Nephron (organoid): Measurements from ENCODE around the gene SH3BP2.

ENCODE experiments used
- H3K27ac Mint-ChIP-seq, 3 experiments: 2 replicates each; pipeline ENCODE4 v1.8.0; 2020; ENCODE audit warnings: mixed read lengths in 3 of 3, mild to moderate bottlenecking in 2 of 3, moderate library complexity in 1 of 3
- H3K27me3 Mint-ChIP-seq: 2 replicates; pipeline ENCODE4 v1.8.0; 2021; ENCODE audit warnings: low read depth, mild to moderate bottlenecking, moderate library complexity, mixed read lengths
- H3K36me3 Mint-ChIP-seq: 2 replicates; pipeline ENCODE4 v1.8.0; 2020; ENCODE audit warnings: low read depth, mixed read lengths
- H3K4me1 Mint-ChIP-seq: 2 replicates; pipeline ENCODE4 v1.8.0; 2020; ENCODE audit warnings: mixed read lengths
- H3K4me3 Mint-ChIP-seq, 3 experiments: 2 replicates each; pipeline ENCODE4 v1.8.0; 2020; ENCODE audit warnings: mild to moderate bottlenecking in 3 of 3, mixed read lengths in 3 of 3, moderate library complexity in 2 of 3
- H3K9me3 Mint-ChIP-seq: 2 replicates; pipeline ENCODE4 v1.8.0; 2020; ENCODE audit warnings: mixed read lengths
- CTCF ChIP-seq, 3 experiments: fragments of 200-600 bp; sonication (generic); IDR thresholded peaks; one replicate each; pipeline ENCODE4 v1.5.0; 2021; ENCODE audit warnings: antibody characterized with exemption in 3 of 3; ENCODE audit not compliant: unreplicated experiment in 3 of 3

Gene SH3BP2

GRCh38 chr4:2800691-2801596, 8.1 kb downstream of the SH3BP2 start:
- no peaks in the 10 kb centered on the region for H3K9me3 Mint-ChIP-seq
- peaks cover 3% of the 10 kb centered on the region for H3K27me3 Mint-ChIP-seq
- TF ChIP-seq CTCF (IDR thresholded peaks at IDR 0.05; ENCODE audit: unreplicated experiment in 3 of 3): no peak
- peak overlapping the region; percentile 98 to 99 (median 99) for H3K27ac Mint-ChIP-seq
- peak overlapping the region; percentile 34 to 76 (median 73) for H3K4me3 Mint-ChIP-seq
- no peaks in the 10 kb centered on the region for H3K36me3 Mint-ChIP-seq
- peaks cover 27% of the 10 kb centered on the region for H3K4me1 Mint-ChIP-seq

- peak overlapping the region in 2 of 3 experiments; percentile 48 to 99 for H3K27ac Mint-ChIP-seq
- TF ChIP-seq CTCF (IDR thresholded peaks at IDR 0.05; ENCODE audit: unreplicated experiment in 3 of 3): no peak
- H3K4me3 Mint-ChIP-seq: no peak overlapping the region
- no peaks in the 10 kb centered on the region for H3K36me3 Mint-ChIP-seq
- H3K4me1 Mint-ChIP-seq: peaks cover 33% of the 10 kb centered on the region
- peaks cover 3% of the 10 kb centered on the region for H3K27me3 Mint-ChIP-seq
- no peaks in the 10 kb centered on the region for H3K9me3 Mint-ChIP-seq
Measured at GRCh38 chr4:2802618-2803531, 10.0 kb downstream of the SH3BP2 start.

- Mint-ChIP-seq H3K9me3 (no peaks in the 10 kb centered on the region), H3K27me3 (peaks cover 3% of the 10 kb centered on the region), H3K4me3 (no peak overlapping the region), H3K4me1 (peaks cover 24% of the 10 kb centered on the region), H3K36me3 (no peaks in the 10 kb centered on the region), H3K27ac (peak overlapping the region in 1 of 3 experiments; percentile 33)
- TF ChIP-seq CTCF (IDR thresholded peaks at IDR 0.05; ENCODE audit: unreplicated experiment in 3 of 3): no peak
Measured at GRCh38 chr4:2803624-2804448, 11.0 kb downstream of the SH3BP2 start.

DNA sequence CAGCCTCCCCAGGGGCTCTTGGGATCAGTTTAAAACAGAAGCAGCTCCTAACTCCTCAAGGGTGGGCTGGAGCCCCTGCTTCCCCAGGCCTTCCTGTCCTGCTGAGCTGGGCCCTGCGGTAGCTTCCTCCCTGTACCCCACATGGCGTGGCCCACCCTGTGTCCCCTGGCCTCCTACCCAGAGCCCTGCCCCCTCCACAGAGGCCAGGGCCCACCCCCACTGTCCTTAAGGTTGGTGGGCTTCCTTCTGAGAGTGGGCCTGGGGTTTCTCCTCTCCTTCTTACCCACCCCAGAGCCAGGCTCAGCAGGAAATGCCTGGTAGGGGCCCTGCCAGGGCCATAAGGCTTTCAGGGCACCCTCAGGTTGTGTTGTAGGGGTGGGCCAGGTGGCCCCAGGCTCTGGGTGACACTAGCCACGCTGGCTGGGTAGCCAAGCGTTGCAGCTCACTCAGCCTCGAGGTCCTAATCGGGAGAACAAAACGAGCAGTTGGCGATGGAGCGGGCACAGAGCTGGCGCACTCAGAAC, 11.6 kb downstream of the SH3BP2 start:
- Mint-ChIP-seq H3K36me3 (no peaks in the 10 kb centered on the region), H3K9me3 (no peaks in the 10 kb centered on the region), H3K4me3 (no peak overlapping the region), H3K4me1 (peaks cover 24% of the 10 kb centered on the region), H3K27me3 (peaks cover 3% of the 10 kb centered on the region), H3K27ac (peak overlapping the region in 1 of 3 experiments; percentile 64)
- TF ChIP-seq CTCF (IDR thresholded peaks at IDR 0.05; ENCODE audit: unreplicated experiment in 3 of 3): no peak

- no peak for TF ChIP-seq CTCF (IDR thresholded peaks at IDR 0.05; ENCODE audit: unreplicated experiment in 3 of 3)
- peak overlapping the region in 2 of 3 experiments; percentile 61 to 86 for H3K27ac Mint-ChIP-seq
- H3K27me3 Mint-ChIP-seq: peaks cover 3% of the 10 kb centered on the region
- peaks cover 28% of the 10 kb centered on the region for H3K4me1 Mint-ChIP-seq
- H3K4me3 Mint-ChIP-seq: no peak overlapping the region
- H3K9me3 Mint-ChIP-seq: no peaks in the 10 kb centered on the region
- H3K36me3 Mint-ChIP-seq: no peaks in the 10 kb centered on the region
Measured at GRCh38 chr4:2804973-2805501, 12.2 kb downstream of the SH3BP2 start.
